ENCODE data around the gene FOXG1. TPM values are rescaled to one million over a fixed set of nuclear protein-coding genes. Genes with fewer than 3 reads are reported as not detected.

FOXG1 gene
- total and polyA plus RNA-seq, 9 of the 15 experiments (the other 6 are each of a cell fraction or from before 2014, with no cell fraction given): 0.56 to 3.7 (median 0.85) TPM

DNA sequence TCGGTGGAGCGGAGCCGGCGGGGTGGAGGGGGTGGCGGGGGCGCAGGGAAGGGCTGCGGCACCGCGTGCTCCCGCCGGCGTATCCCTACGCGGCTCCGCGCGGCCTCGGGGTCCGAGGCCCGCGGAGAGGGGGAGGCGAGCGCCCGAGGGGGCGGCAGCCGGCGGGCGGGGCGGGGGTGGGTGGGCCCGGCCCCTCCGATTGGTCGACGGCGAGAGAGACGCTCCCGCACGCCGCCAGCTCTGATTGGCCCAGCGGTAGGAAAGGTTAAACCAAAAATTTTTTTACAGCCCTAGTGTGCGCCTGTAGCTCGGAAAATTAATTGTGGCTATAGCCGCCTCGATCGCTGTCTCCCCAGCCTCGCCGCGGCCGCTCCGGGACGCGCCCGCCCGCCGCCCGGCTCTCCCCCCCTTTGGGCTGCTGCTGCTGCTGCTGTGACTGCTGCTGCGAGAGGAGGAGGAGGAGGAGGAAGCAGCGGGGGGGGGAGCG lies at the start of gene FOXG1 (continued):
- no peak for TF ChIP-seq TOE1 (IDR thresholded peaks at IDR 0.05; ENCODE audit: borderline replicate concordance)
- TF ChIP-seq TOE1 (CRISPR knock-in tag; IDR thresholded peaks at IDR 0.05; ENCODE audit: borderline replicate concordance, low read depth): no peak
- TF ChIP-seq ZKSCAN1 (IDR thresholded peaks at IDR 0.05; ENCODE audit: low read depth, low read length): peak; percentile 94
- TF ChIP-seq, protein P1, sequence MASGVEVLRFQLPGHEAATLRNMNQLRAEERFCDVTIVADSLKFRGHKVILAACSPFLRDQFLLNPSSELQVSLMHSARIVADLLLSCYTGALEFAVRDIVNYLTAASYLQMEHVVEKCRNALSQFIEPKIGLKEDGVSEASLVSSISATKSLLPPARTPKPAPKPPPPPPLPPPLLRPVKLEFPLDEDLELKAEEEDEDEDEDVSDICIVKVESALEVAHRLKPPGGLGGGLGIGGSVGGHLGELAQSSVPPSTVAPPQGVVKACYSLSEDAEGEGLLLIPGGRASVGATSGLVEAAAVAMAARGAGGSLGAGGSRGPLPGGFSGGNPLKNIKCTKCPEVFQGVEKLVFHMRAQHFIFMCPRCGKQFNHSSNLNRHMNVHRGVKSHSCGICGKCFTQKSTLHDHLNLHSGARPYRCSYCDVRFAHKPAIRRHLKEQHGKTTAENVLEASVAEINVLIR (CRISPR knock-in tag; IDR thresholded peaks at IDR 0.05): no peak
- TF ChIP-seq RERE (CRISPR knock-in tag; IDR thresholded peaks at IDR 0.05; ENCODE audit: borderline replicate concordance): no peak
- TF ChIP-seq, protein P2, sequence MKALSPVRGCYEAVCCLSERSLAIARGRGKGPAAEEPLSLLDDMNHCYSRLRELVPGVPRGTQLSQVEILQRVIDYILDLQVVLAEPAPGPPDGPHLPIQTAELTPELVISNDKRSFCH (CRISPR knock-in tag; IDR thresholded peaks at IDR 0.05): no peak
- TF ChIP-seq, protein P2 (tag; IDR thresholded peaks at IDR 0.05): no peak
- no peak for TF ChIP-seq ZBTB33 (CRISPR knock-in tag; IDR thresholded peaks at IDR 0.05)
- no peak for TF ChIP-seq ZFPM2 (CRISPR knock-in tag; IDR thresholded peaks at IDR 0.05)
- TF ChIP-seq ZFP30 (CRISPR knock-in tag; IDR thresholded peaks at IDR 0.05; ENCODE audit: borderline replicate concordance): no peak
- no peak for TF ChIP-seq POLR2AphosphoS2 (IDR thresholded peaks at IDR 0.05; ENCODE audit: low read length)
- TF ChIP-seq ZBTB1 (CRISPR knock-in tag; IDR thresholded peaks at IDR 0.05; ENCODE audit: borderline replicate concordance, low read depth): no peak
- no peak for TF ChIP-seq POLR2B (IDR thresholded peaks at IDR 0.05; ENCODE audit: low read depth, partially characterized antibody)
- TF ChIP-seq, protein P3, sequence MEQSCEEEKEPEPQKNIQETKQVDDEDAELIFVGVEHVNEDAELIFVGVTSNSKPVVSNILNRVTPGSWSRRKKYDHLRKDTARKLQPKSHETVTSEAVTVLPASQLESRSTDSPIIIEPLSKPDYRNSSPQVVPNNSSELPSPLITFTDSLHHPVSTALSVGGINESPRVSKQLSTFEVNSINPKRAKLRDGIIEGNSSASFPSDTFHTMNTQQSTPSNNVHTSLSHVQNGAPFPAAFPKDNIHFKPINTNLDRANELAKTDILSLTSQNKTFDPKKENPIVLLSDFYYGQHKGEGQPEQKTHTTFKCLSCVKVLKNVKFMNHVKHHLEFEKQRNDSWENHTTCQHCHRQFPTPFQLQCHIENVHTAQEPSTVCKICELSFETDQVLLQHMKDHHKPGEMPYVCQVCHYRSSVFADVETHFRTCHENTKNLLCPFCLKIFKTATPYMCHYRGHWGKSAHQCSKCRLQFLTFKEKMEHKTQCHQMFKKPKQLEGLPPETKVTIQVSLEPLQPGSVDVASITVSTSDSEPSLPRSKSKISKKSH (CRISPR knock-in tag; IDR thresholded peaks at IDR 0.05): no peak
- TF ChIP-seq MEIS2 (IDR thresholded peaks at IDR 0.05; ENCODE audit: partially characterized antibody): no peak
